G401 (cell line): ENCODE results near the gene IER3. TPM values are rescaled to one million over a fixed set of nuclear protein-coding genes. Genes with fewer than 3 reads are reported as not detected.

Experiments
- DNase-seq: peaks from one replicate; pipeline ENCODE4 v3.0.0-alpha.2; 2015; ENCODE audit warnings: low spot score
- in situ Hi-C: cut with HindIII; loops from 2 replicates; pipeline ENCODE4 v1.10.0; 2016; ENCODE audit warnings: low sequenced_read_pairs, mixed read lengths
- total RNA-seq: library from RNA; depleted of rRNA; stranded (reverse); fragments of >200 nt; shearing (Covaris generic); gene quantifications from 2 replicates; pipeline ENCODE4 v1.2.3, GENCODE V29; 2014; rRNA removed

The IER3 gene
- total RNA-seq, 1 experiment from 2014 or later: 257 TPM

- in situ Hi-C loops: no loop called here
- peak; percentile 100 for DNase-seq
These were observed 27.1 kb downstream of the IER3 start, which contains the start of gene MDC1 for GRCh38 chr6:30717129-30717844. MDC1 (minus strand) TSS chr6:30717281; CDS start chr6:30715175, 2,106 bp downstream.

DNA sequence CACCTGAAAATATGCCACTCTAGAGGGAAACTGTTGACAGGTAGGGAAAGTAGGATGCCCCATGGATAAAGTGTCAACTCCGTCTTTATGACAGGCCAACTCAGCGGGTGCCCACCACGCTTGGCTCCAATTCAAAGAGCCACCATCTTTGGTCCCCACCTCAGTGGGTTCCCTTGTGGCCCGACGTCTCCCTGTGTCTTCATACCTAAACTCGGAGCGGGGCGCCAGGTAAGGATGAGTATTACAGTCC is 27.5 kb downstream of the IER3 start:
- DNase-seq: no peak
- in situ Hi-C loops: no loop called here

DNA sequence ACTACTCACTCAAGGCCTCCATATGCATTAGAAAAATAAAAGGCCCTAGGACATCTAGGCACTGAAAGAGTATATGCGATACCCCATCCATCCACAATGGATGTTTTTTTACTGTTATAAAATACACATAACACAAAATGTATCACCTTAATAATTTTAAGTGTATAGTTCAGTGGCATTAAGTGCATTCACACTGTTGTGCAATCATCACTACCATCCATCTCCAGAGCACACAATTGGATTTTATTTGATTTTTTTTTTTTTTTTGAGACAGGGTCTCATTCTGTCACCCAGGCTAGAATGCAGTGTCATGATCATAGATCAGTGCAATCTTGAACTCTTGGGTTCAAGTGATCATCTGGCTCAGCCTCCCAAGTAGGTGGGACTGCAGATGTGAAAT is 30.1 kb downstream of the IER3 start:
- in situ Hi-C loops: no loop called here
- DNase-seq: no peak

GRCh38 chr6:30712441-30712945 is 31.9 kb downstream of the IER3 start:
- in situ Hi-C loops: no loop called here
- DNase-seq: no peak

DNA sequence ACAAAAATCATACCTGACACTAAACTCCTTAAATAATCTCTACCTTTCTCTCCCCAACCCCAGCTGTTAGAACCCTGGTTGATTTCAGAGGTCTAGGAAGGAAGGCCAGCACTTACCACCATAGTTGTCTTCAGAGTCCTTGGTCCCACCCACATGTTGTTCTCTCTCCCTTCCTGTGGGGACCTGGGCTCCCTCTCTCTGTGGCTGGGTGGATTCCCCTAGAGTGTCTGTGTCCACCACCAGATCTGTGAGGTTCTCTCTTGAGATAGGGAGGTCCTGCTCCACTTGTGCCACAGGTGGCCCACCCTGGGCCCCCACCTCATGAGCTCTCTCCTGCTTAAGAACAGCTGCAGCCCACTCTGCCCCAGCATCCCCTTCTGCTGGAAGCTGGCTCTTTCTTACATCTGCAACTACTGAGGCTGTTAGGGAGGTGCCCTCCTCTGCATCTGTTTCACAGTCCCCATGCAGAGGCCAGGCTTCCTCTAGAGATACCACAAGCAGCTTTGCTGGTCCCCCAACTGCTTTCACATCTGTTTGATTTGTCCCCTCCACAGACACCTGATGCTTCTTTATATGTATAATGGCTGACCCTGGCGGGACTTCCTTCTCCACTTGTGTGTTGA is 32.5 kb downstream of the IER3 start:
- DNase-seq: no peak
- in situ Hi-C loops: no loop called here

GRCh38 chr6:30709101-30709868 is 35.1 kb downstream of the IER3 start:
- in situ Hi-C loops: no loop called here
- DNase-seq: no peak

- in situ Hi-C loops: no loop called here
- DNase-seq: no peak
These were observed 37.0 kb downstream of the IER3 start for GRCh38 chr6:30707281-30707850.

DNA sequence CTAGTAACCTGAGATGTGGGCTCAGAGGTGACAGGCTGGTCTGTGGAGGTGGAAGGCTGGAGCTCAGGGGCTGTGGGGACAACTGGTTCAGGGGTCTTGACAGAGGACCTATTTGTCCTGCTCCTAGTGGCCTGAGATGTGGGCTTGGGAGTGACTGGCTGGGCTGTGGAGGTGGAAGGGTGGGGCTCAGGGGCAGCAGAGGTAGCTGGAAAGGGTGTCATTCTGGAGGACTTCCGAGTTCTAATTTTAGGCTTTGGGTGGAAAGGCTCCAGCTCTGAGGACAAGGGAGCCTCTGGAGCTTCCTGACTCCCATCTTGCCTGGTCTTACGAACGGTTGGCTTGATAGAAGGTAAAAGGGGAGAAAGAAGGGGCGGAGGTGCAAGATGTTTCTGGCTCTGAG is 38.7 kb downstream of the IER3 start:
- no peak for DNase-seq
- in situ Hi-C loops: no loop called here

- in situ Hi-C loops: no loop called here
- no peak for DNase-seq
These were observed 40.5 kb downstream of the IER3 start for GRCh38 chr6:30703821-30704220.

DNA sequence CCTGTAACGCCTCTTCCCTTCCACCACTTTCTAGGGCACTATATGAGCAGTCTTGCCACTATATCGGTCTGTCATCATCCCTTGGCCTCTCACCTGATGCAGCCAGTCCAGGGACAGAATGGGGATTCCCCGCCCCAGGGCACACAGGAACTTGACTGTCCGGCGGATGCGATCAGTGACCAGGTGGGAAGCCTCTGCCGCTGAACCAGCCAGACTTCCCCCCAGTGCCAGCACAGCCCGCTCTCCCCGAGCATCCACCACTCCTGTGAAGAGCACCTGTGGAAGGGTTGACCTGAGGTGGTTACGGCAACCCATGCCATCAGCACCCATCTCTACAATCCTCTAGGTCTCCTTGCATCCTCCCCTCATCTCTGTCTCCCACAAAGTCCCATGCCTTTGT is 41.3 kb downstream of the IER3 start:
- in situ Hi-C loops: no loop called here
- DNase-seq: no peak

- in situ Hi-C loops: no loop called here
- DNase-seq: no peak
These were observed 44.0 kb downstream of the IER3 start for GRCh38 chr6:30700340-30700739.

GRCh38 chr6:30696432-30696831 is 47.9 kb downstream of the IER3 start:
- DNase-seq: no peak
- in situ Hi-C loops: no loop called here

Other genes starting within 250 kb of the IER3 start
- 102 and 129 TPM in 2 replicates for gene GNL1, start 188.1 kb downstream of the IER3 start, total RNA-seq
- 3.4 and 5.9 TPM in 2 replicates for gene PRR3, start 187.3 kb downstream of the IER3 start, total RNA-seq
- 41.9 and 83.7 TPM in 2 replicates for gene ABCF1, start 173.1 kb downstream of the IER3 start, total RNA-seq
- 6.8 and 14.4 TPM in 2 replicates for gene PPP1R10, start 127.3 kb downstream of the IER3 start, total RNA-seq
- gene MRPS18B, start 126.7 kb downstream of the IER3 start, total RNA-seq: 38.3 and 47.5 TPM in 2 replicates
- gene ATAT1, start 117.7 kb downstream of the IER3 start, total RNA-seq: 0.68 and 1.7 TPM in 2 replicates
- gene C6orf136, start 97.4 kb downstream of the IER3 start, total RNA-seq: 5.3 and 11.7 TPM in 2 replicates
- gene DHX16, start 71.5 kb downstream of the IER3 start, total RNA-seq: 59.8 and 73.2 TPM in 2 replicates
- 53.7 and 54.3 TPM in 2 replicates for gene PPP1R18, start 57.9 kb downstream of the IER3 start, total RNA-seq
- 2.6 and 8.8 TPM in 2 replicates for gene NRM, start 53.6 kb downstream of the IER3 start, total RNA-seq
- gene MDC1, start 27.3 kb downstream of the IER3 start, total RNA-seq: 2.5 and 14.3 TPM in 2 replicates
- 456 and 575 TPM in 2 replicates for gene TUBB, start 24.2 kb downstream of the IER3 start, total RNA-seq
- gene FLOT1, start 1.9 kb downstream of the IER3 start, total RNA-seq: 170 and 172 TPM in 2 replicates
- gene DDR1, start 140.0 kb upstream of the IER3 start, total RNA-seq: 131 and 141 TPM in 2 replicates
- gene GTF2H4, start 163.7 kb upstream of the IER3 start, total RNA-seq: 46.2 and 51.9 TPM in 2 replicates
- gene VARS2, start 169.7 kb upstream of the IER3 start, total RNA-seq: 74.5 and 105 TPM in 2 replicates
- not detected in 2 replicates for gene SFTA2, start 187.6 kb upstream of the IER3 start, total RNA-seq
- gene MUCL3, start 196.4 kb upstream of the IER3 start, total RNA-seq: not detected in 2 replicates
- not detected in 2 replicates for gene MUC21, start 239.2 kb upstream of the IER3 start, total RNA-seq